HL-60 (cell line): ENCODE measurements around the gene GPALPP1.
"Not testable (repeated sequence)": the region's sequence is repeated elsewhere in the genome, so short reads cannot be mapped to it uniquely, and the experiment has no call there.

Experiments used
- DNase-seq, 2 experiments: peaks; one replicate each; pipeline ENCODE4 v3.0.0-alpha.2; 2010 to 2020; ENCODE audit warnings: low read depth in 1 of 2, low spot score in 1 of 2
- H3K27ac ChIP-seq: fragments of 250-450 bp; sonication (Bioruptor Pico); replicated peaks from 2 replicates; pipeline ENCODE4 v1.5.1; 2020; ENCODE audit warnings: mild to moderate bottlenecking, moderate library complexity
- H3K27me3 ChIP-seq: fragments of 250-450 bp; sonication (Bioruptor Pico); 2 replicates; pipeline ENCODE4 v1.5.1; 2021; ENCODE audit warnings: mild to moderate bottlenecking, moderate library complexity; ENCODE audit not compliant: insufficient read depth, poor library complexity, severe bottlenecking
- H3K4me3 ChIP-seq: replicated peaks from 2 replicates; pipeline ENCODE4 v1.5.1; 2011; ENCODE audit warnings: mild to moderate bottlenecking, control low read depth, low read length; ENCODE audit not compliant: insufficient read depth
- CTCF ChIP-seq: IDR thresholded peaks from one replicate; pipeline ENCODE4 v1.5.1; 2011; ENCODE audit warnings: low read length, control low read depth, inconsistent platforms; ENCODE audit not compliant: insufficient read depth
- GABPA ChIP-seq: IDR thresholded peaks from 2 replicates; pipeline ENCODE4 v1.6.1; 2012; ENCODE audit warnings: low read depth
- POLR2AphosphoS5 ChIP-seq: IDR thresholded peaks from 2 replicates; pipeline ENCODE4 v1.6.1; 2012; ENCODE audit warnings: low read depth
- REST ChIP-seq: IDR thresholded peaks from 2 replicates; pipeline ENCODE4 v1.6.1; 2012; ENCODE audit warnings: low read depth; ENCODE audit not compliant: insufficient replicate concordance
- SPI1 ChIP-seq: IDR thresholded peaks from 2 replicates; pipeline ENCODE4 v1.6.1; 2012; ENCODE audit warnings: low read depth, mild to moderate bottlenecking, borderline replicate concordance

GPALPP1 gene

GRCh38 chr13:45016792-45017425 lies 27.6 kb downstream of the GPALPP1 start:
- H3K27ac ChIP-seq: no peak overlapping the region
- no peaks in the 10 kb centered on the region for H3K27me3 ChIP-seq
- no peak for TF ChIP-seq REST
- no peak for TF ChIP-seq SPI1
- TF ChIP-seq CTCF: no peak
- no peak for TF ChIP-seq POLR2AphosphoS5
- TF ChIP-seq GABPA: no peak
- H3K4me3 ChIP-seq: no peak overlapping the region
- DNase-seq: no peak

GRCh38 chr13:45019981-45020380 lies 30.6 kb downstream of the GPALPP1 start:
- H3K4me3 ChIP-seq, H3K27ac ChIP-seq, DNase-seq, H3K27me3 ChIP-seq: not testable (repeated sequence)

- H3K27ac ChIP-seq: no peak overlapping the region
- TF ChIP-seq CTCF (no peak), SPI1 (no peak), POLR2AphosphoS5 (no peak), GABPA (no peak), REST (no peak)
- no peaks in the 10 kb centered on the region for H3K27me3 ChIP-seq
- no peak overlapping the region for H3K4me3 ChIP-seq
- no peak for DNase-seq
These were observed 31.9 kb downstream of the GPALPP1 start for GRCh38 chr13:45021250-45021649.

GRCh38 chr13:45024847-45025246 lies 35.5 kb downstream of the GPALPP1 start:
- no peaks in the 10 kb centered on the region for H3K27me3 ChIP-seq
- no peak overlapping the region for H3K4me3 ChIP-seq
- no peak for DNase-seq
- TF ChIP-seq REST: no peak
- no peak for TF ChIP-seq SPI1
- no peak for TF ChIP-seq POLR2AphosphoS5
- no peak for TF ChIP-seq CTCF
- no peak for TF ChIP-seq GABPA
- no peak overlapping the region for H3K27ac ChIP-seq
